ENCODE data around the gene MINAR2. TPM values are rescaled to one million over a fixed set of nuclear protein-coding genes. Genes with fewer than 3 reads are reported as not detected.

Gene MINAR2
- polyA plus RNA-seq, 1 donor = 0.09 TPM

GRCh38 chr5:129771058-129771838, 23.4 kb downstream of the MINAR2 start:
- Histone ChIP-seq H3K36me3 (ENCODE audit: control insufficient read depth, insufficient read depth, low read length) (no peaks in the 10 kb centered on the region), H3K27ac (ENCODE audit: low read length) (no peak overlapping the region), H3K27me3 (ENCODE audit: control insufficient read depth, insufficient read depth, low read length) (no peaks in the 10 kb centered on the region), H3K9me3 (ENCODE audit: control insufficient read depth, low read depth, low read length) (no peaks in the 10 kb centered on the region), H3K4me3 (ENCODE audit: low read length) (no peak overlapping the region), H3K4me1 (ENCODE audit: control insufficient read depth, insufficient read depth, low read length) (peaks cover 3% of the 10 kb centered on the region)
- no CpG with 5 or more reads among the region's 9 CpGs for WGBS (ENCODE audit: insufficient coverage, low lambda C conversion rate)
- peak; percentile 44 to 53 for DNase-seq

- no peaks in the 10 kb centered on the region for H3K9me3 ChIP-seq (ENCODE audit: control insufficient read depth, low read depth, low read length)
- no peaks in the 10 kb centered on the region for H3K36me3 ChIP-seq (ENCODE audit: control insufficient read depth, insufficient read depth, low read length)
- peaks cover 3% of the 10 kb centered on the region for H3K4me1 ChIP-seq (ENCODE audit: control insufficient read depth, insufficient read depth, low read length)
- H3K27me3 ChIP-seq (ENCODE audit: control insufficient read depth, insufficient read depth, low read length) = no peaks in the 10 kb centered on the region
- H3K4me3 ChIP-seq (ENCODE audit: low read length) = no peak overlapping the region
- 83% methylated on average over 4 of the region's 5 CpGs for WGBS (ENCODE audit: insufficient coverage, low lambda C conversion rate)
- no peak overlapping the region for H3K27ac ChIP-seq (ENCODE audit: low read length)
- DNase-seq = no peak
These were observed 25.5 kb downstream of the MINAR2 start for GRCh38 chr5:129773376-129773775.

- H3K4me1 ChIP-seq (ENCODE audit: control insufficient read depth, insufficient read depth, low read length) = no peaks in the 10 kb centered on the region
- WGBS (ENCODE audit: insufficient coverage, low lambda C conversion rate) = no CpG with 5 or more reads among the region's 2 CpGs
- no peak overlapping the region for H3K27ac ChIP-seq (ENCODE audit: low read length)
- H3K27me3 ChIP-seq (ENCODE audit: control insufficient read depth, insufficient read depth, low read length) = no peaks in the 10 kb centered on the region
- no peak overlapping the region for H3K4me3 ChIP-seq (ENCODE audit: low read length)
- no peaks in the 10 kb centered on the region for H3K36me3 ChIP-seq (ENCODE audit: control insufficient read depth, insufficient read depth, low read length)
- DNase-seq = no peak
- no peaks in the 10 kb centered on the region for H3K9me3 ChIP-seq (ENCODE audit: control insufficient read depth, low read depth, low read length)
These were observed 33.7 kb downstream of the MINAR2 start for GRCh38 chr5:129781594-129781993.

DNA sequence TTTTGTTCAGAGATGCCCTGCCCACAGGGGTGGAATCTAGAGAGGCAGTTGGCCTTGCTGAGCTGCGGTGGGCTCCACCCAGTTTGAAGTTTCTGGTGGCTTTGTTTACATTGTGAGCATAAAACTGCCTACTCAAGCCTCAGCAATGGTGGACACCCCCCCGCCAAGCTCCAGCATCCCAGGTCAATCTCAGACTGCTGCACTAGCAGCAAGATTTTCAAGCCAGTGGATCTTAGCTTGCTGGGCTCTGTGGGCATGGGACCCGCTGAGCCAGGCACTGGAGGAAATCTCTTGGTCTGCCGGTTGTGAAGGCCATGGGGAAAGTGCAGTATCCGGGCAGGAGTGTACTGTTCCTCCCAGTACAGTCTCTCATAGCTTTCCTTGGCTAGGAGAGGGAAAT, 55.5 kb downstream of the MINAR2 start:
- no peak for DNase-seq
- H3K4me1 ChIP-seq (ENCODE audit: control insufficient read depth, insufficient read depth, low read length) = no peaks in the 10 kb centered on the region
- no peaks in the 10 kb centered on the region for H3K27me3 ChIP-seq (ENCODE audit: control insufficient read depth, insufficient read depth, low read length)
- no peaks in the 10 kb centered on the region for H3K9me3 ChIP-seq (ENCODE audit: control insufficient read depth, low read depth, low read length)
- H3K4me3 ChIP-seq (ENCODE audit: low read length) = no peak overlapping the region
- WGBS (ENCODE audit: insufficient coverage, low lambda C conversion rate) = no CpG with 5 or more reads among the region's 5 CpGs
- H3K27ac ChIP-seq (ENCODE audit: low read length) = no peak overlapping the region
- no peaks in the 10 kb centered on the region for H3K36me3 ChIP-seq (ENCODE audit: control insufficient read depth, insufficient read depth, low read length)

DNA sequence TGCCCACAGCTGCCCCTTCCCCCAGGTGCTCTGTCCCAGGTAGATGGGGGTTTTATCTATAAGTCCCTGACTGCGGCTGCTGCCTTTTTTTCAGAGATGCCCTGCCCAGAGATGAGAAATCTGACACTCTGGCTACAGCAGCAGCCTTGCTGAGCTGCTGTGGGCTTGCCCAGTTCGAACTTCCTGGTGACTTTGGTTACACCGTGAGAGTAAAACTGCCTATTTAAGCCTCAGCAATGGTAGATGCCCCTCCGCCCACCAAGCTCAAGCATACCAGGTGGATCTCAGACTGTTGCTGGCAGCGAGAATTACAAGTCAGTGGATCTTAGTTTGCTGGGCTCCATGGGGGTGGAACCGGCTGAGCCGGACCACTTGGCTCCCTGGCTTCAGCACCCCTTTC, 56.8 kb downstream of the MINAR2 start:
- no CpG with 5 or more reads among the region's 7 CpGs for WGBS (ENCODE audit: insufficient coverage, low lambda C conversion rate)
- no peak for DNase-seq
- Histone ChIP-seq H3K9me3 (ENCODE audit: control insufficient read depth, low read depth, low read length) (no peaks in the 10 kb centered on the region), H3K36me3 (ENCODE audit: control insufficient read depth, insufficient read depth, low read length) (no peaks in the 10 kb centered on the region), H3K27ac (ENCODE audit: low read length) (no peak overlapping the region), H3K4me3 (ENCODE audit: low read length) (no peak overlapping the region), H3K4me1 (ENCODE audit: control insufficient read depth, insufficient read depth, low read length) (no peaks in the 10 kb centered on the region), H3K27me3 (ENCODE audit: control insufficient read depth, insufficient read depth, low read length) (no peaks in the 10 kb centered on the region)

DNA sequence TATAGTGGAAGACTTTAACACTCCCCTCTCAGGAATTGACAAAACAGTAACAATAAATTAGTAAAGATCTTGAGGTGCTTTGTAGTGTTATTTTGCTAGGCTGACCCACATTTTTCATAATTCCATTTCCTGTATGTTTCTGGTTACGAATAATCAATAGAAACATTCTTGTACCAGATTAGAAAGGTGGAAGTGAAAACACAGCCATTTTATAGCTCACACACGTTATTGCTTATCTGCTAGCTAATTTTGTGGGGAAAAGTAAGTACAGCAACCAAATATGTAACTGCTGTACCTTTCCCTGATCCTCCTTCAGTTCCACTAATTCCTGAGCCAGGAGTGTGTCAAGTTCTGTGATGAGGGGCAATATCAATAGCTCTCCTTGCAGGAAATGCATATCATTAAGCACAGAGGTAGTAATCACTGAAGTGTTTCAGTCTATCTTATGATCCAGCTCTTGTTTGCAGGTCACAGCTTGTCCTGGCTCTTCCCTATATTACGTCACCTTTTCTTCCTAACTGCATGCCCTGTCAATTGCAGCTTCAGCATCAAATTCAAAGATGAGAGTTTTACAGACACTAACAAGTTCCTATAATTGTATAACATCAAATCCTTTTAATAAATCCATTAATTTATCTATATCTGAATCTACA, 59.4 kb downstream of the MINAR2 start:
- no peak overlapping the region for H3K4me3 ChIP-seq (ENCODE audit: low read length)
- no peak for DNase-seq
- no peaks in the 10 kb centered on the region for H3K36me3 ChIP-seq (ENCODE audit: control insufficient read depth, insufficient read depth, low read length)
- H3K9me3 ChIP-seq (ENCODE audit: control insufficient read depth, low read depth, low read length) = no peaks in the 10 kb centered on the region
- no peak overlapping the region for H3K27ac ChIP-seq (ENCODE audit: low read length)
- 47% methylated on average over 3 of the region's 3 CpGs for WGBS (ENCODE audit: insufficient coverage, low lambda C conversion rate)
- H3K27me3 ChIP-seq (ENCODE audit: control insufficient read depth, insufficient read depth, low read length) = no peaks in the 10 kb centered on the region
- no peaks in the 10 kb centered on the region for H3K4me1 ChIP-seq (ENCODE audit: control insufficient read depth, insufficient read depth, low read length)

Other genes with a start within 250 kb of the MINAR2 start
- gene CHSY3, start 156.4 kb downstream of the MINAR2 start, polyA plus RNA-seq = 1.7 TPM

Data from large intestine (tissue), 3 donors.